Activated T-helper 1 cell treated with anti-CD3 and anti-CD28 coated beads, Interleukin-2, amount 50 U/mL, for 16 hours (primary cell): ENCODE data around the gene SNX21.
A peak's percentile ranks its signal among the peaks of the same experiment; 100 is the strongest.
"Not testable (repeated sequence)": the region's sequence is repeated elsewhere in the genome, so short reads cannot be mapped to it uniquely, and the experiment has no call there.

Experiments used
- DNase-seq, 2 donors: peaks; one replicate each; pipeline ENCODE4 v3.0.0-alpha.2; 2020; ENCODE audit warnings: low read depth in 1 of 2, low spot score in 1 of 2

SNX21 gene

GRCh38 chr20:45848969-45849582 lies 15.5 kb downstream of the SNX21 start:
- DNase-seq = no peak

- DNase-seq = no peak
Observed at GRCh38 chr20:45850238-45850637, 16.6 kb downstream of the SNX21 start.

GRCh38 chr20:45850926-45851325 lies 17.3 kb downstream of the SNX21 start:
- no peak for DNase-seq

- no peak for DNase-seq
Observed at GRCh38 chr20:45851501-45851900, 17.9 kb downstream of the SNX21 start.

GRCh38 chr20:45852326-45852725 lies 18.7 kb downstream of the SNX21 start:
- no peak for DNase-seq

GRCh38 chr20:45853484-45853883 lies 19.9 kb downstream of the SNX21 start:
- no peak for DNase-seq

- DNase-seq = peak; percentile 70 to 84
Observed at GRCh38 chr20:45857114-45857881, 23.7 kb downstream of the SNX21 start, which contains the start of the genes ACOT8 and ZSWIM3. Gene ACOT8 (minus strand): TSS chr20:45857392. CDS start chr20:45857315, 77 bp downstream. Gene ZSWIM3 (plus strand): TSS chr20:45857614. CDS start chr20:45857826, 212 bp downstream.

- DNase-seq = peak in 1 of 2 donors; percentile 15
Observed at GRCh38 chr20:45857882-45858216, 24.2 kb downstream of the SNX21 start.

- no peak for DNase-seq
Observed at GRCh38 chr20:45859916-45860315, 26.3 kb downstream of the SNX21 start.

- no peak for DNase-seq
Observed at GRCh38 chr20:45860560-45861220, 27.1 kb downstream of the SNX21 start.

GRCh38 chr20:45861221-45862075 lies 27.8 kb downstream of the SNX21 start:
- DNase-seq = no peak

- no peak for DNase-seq
Observed at GRCh38 chr20:45863543-45864470, 30.2 kb downstream of the SNX21 start.

GRCh38 chr20:45866454-45866853 lies 32.9 kb downstream of the SNX21 start:
- DNase-seq = no peak

- DNase-seq = no peak
Observed at GRCh38 chr20:45867136-45867818, 33.7 kb downstream of the SNX21 start.

GRCh38 chr20:45867819-45868176 lies 34.2 kb downstream of the SNX21 start:
- DNase-seq = no peak

- DNase-seq = no peak
Observed at GRCh38 chr20:45872626-45873025, 39.0 kb downstream of the SNX21 start.

GRCh38 chr20:45873409-45874103 lies 40.0 kb downstream of the SNX21 start:
- no peak for DNase-seq

- not testable (repeated sequence) for DNase-seq
Observed at GRCh38 chr20:45874104-45874481, 40.5 kb downstream of the SNX21 start.

GRCh38 chr20:45874576-45874975 lies 41.0 kb downstream of the SNX21 start:
- DNase-seq = no peak
